IPS-15b (cell line): ENCODE data around the gene TM4SF20.
"Not testable (repeated sequence)": the region's sequence is repeated elsewhere in the genome, so short reads cannot be mapped to it uniquely, and the experiment has no call there.

Experiments
- H3K27me3 ChIP-seq: one replicate; pipeline ENCODE4 v1.6.1; 2013; ENCODE audit warnings: low read length; ENCODE audit not compliant: control insufficient read depth, insufficient read depth
- H3K36me3 ChIP-seq: one replicate; pipeline ENCODE4 v1.6.1; 2013; ENCODE audit warnings: low read length; ENCODE audit not compliant: control insufficient read depth, insufficient read depth
- H3K4me1 ChIP-seq: one replicate; pipeline ENCODE4 v1.6.1; 2013; ENCODE audit warnings: mild to moderate bottlenecking, low read length; ENCODE audit not compliant: control insufficient read depth, insufficient read depth
- H3K4me3 ChIP-seq: one replicate; pipeline ENCODE4 v1.5.1; 2013; ENCODE audit warnings: low read depth, low read length
- H3K9ac ChIP-seq: one replicate; pipeline ENCODE4 v1.6.1; 2013; ENCODE audit warnings: low read depth, mild to moderate bottlenecking, low read length
- H3K9me3 ChIP-seq: one replicate; pipeline ENCODE4 v1.6.1; 2013; ENCODE audit warnings: mild to moderate bottlenecking, low read length; ENCODE audit not compliant: control insufficient read depth, insufficient read depth

Gene TM4SF20

GRCh38 chr2:227376656-227377396 is 2.3 kb downstream of the TM4SF20 start:
- no peaks in the 10 kb centered on the region for H3K4me1 ChIP-seq
- H3K9ac ChIP-seq: no peak overlapping the region
- H3K4me3 ChIP-seq: no peak overlapping the region
- no peaks in the 10 kb centered on the region for H3K36me3 ChIP-seq
- H3K9me3 ChIP-seq: no peaks in the 10 kb centered on the region
- no peaks in the 10 kb centered on the region for H3K27me3 ChIP-seq

- H3K4me1 ChIP-seq: no peaks in the 10 kb centered on the region
- H3K27me3 ChIP-seq: no peaks in the 10 kb centered on the region
- no peaks in the 10 kb centered on the region for H3K36me3 ChIP-seq
- no peaks in the 10 kb centered on the region for H3K9me3 ChIP-seq
- no peak overlapping the region for H3K9ac ChIP-seq
- no peak overlapping the region for H3K4me3 ChIP-seq
Observed at GRCh38 chr2:227374158-227374557, 4.9 kb downstream of the TM4SF20 start.

- Histone ChIP-seq H3K9me3 (no peaks in the 10 kb centered on the region), H3K4me1 (no peaks in the 10 kb centered on the region), H3K9ac (no peak overlapping the region), H3K36me3 (no peaks in the 10 kb centered on the region), H3K4me3 (no peak overlapping the region), H3K27me3 (no peaks in the 10 kb centered on the region)
Observed at GRCh38 chr2:227373389-227373788, 5.7 kb downstream of the TM4SF20 start.

DNA sequence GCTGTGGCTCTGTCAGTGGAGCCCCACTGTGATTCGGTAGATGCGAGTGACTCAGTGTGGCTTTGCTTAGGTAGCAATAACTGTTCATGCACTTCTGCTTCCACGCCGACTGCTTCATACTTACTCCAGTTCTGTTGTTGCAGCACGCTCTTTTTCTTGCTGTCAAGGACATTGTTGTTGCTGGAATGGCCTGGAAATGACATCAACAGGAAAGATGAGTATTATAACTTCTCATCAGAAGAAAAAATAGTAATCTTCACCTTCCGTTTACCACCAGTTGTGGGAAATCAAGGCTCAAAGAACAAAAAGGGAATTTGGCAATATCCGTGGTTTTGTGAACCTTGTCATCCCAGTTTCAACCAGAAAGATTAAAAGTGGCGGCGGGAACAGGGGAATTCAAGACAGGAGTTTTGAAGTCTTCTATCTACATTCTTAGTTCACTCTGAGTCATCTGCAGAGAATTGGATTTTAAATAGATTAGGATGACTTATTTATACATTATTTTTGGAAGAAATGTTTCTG is 8.3 kb downstream of the TM4SF20 start:
- H3K36me3 ChIP-seq: no peaks in the 10 kb centered on the region
- H3K4me3 ChIP-seq: no peak overlapping the region
- no peaks in the 10 kb centered on the region for H3K27me3 ChIP-seq
- no peaks in the 10 kb centered on the region for H3K4me1 ChIP-seq
- no peak overlapping the region for H3K9ac ChIP-seq
- no peaks in the 10 kb centered on the region for H3K9me3 ChIP-seq

DNA sequence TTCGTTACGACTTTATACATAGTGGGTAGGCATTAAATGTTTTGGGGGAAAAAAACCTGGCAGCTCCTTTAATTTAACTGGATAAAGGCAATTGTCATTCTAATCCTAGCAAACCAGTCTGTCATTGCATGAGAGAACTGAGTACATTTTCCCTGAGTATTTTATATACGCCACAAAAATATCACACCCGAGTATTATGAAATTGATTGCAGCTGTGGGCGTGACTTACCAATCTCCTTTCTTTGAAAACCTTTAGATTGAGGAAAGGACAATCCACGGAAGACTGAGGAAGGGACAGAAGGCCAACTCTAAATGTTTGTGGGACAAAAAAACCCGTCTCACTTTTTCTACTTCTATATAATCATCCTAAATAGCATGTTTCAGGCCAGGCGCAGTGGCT is 9.0 kb downstream of the TM4SF20 start:
- Histone ChIP-seq H3K27me3 (no peaks in the 10 kb centered on the region), H3K9me3 (no peaks in the 10 kb centered on the region), H3K36me3 (no peaks in the 10 kb centered on the region), H3K4me1 (no peaks in the 10 kb centered on the region), H3K9ac (no peak overlapping the region), H3K4me3 (no peak overlapping the region)

DNA sequence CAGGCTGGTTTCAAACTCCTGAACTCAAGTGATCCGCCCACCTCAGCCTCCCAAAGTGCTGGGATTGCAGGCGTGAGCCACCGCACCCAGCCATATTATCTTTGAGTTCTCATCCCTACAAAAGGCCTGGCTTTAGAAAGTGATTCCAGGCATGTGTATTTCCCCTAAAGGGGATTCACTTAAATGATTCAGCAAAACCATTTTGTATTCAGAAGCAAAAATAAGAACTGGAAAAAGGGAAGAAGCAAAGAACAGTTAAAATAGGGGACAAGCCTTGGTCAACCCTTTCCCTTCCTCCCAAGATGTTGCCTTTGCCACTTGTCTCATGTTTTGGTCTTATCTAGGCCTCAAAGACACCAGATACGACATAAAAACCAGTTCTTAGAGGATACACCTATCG is 10.5 kb downstream of the TM4SF20 start:
- Histone ChIP-seq H3K4me1 (no peaks in the 10 kb centered on the region), H3K4me3 (no peak overlapping the region), H3K9ac (no peak overlapping the region), H3K36me3 (no peaks in the 10 kb centered on the region), H3K9me3 (no peaks in the 10 kb centered on the region), H3K27me3 (no peaks in the 10 kb centered on the region)

DNA sequence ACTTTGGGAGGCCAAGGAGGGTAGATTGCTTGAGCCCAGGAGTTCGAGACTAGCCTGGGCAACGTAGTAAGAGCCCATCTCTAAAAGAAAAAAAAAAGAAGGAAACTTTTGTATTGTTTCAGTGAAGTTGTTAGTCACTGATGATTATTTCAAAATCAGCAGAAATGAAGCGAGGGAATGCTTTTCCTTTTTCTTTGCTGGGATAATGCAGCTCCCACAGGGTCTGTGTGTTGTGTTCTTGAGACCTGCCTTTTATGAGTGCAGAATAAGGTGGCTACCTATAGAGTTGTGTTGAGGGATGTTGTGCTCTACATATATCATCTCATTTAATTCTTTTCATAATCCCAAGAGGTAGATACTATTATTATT is 11.7 kb downstream of the TM4SF20 start:
- Histone ChIP-seq H3K9me3 (no peaks in the 10 kb centered on the region), H3K4me1 (no peaks in the 10 kb centered on the region), H3K9ac (no peak overlapping the region), H3K36me3 (no peaks in the 10 kb centered on the region), H3K27me3 (no peaks in the 10 kb centered on the region), H3K4me3 (no peak overlapping the region)

GRCh38 chr2:227366769-227367426 is 12.2 kb downstream of the TM4SF20 start:
- Histone ChIP-seq H3K36me3 (no peaks in the 10 kb centered on the region), H3K9me3 (no peaks in the 10 kb centered on the region), H3K9ac (no peak overlapping the region), H3K4me3 (no peak overlapping the region), H3K27me3 (no peaks in the 10 kb centered on the region), H3K4me1 (no peaks in the 10 kb centered on the region)

GRCh38 chr2:227365833-227366232 is 13.3 kb downstream of the TM4SF20 start:
- Histone ChIP-seq H3K4me3 (no peak overlapping the region), H3K9ac (no peak overlapping the region), H3K4me1 (no peaks in the 10 kb centered on the region), H3K36me3 (no peaks in the 10 kb centered on the region), H3K9me3 (no peaks in the 10 kb centered on the region), H3K27me3 (no peaks in the 10 kb centered on the region)

GRCh38 chr2:227364585-227365263 is 14.4 kb downstream of the TM4SF20 start:
- H3K4me1 ChIP-seq, H3K9me3 ChIP-seq, H3K36me3 ChIP-seq, H3K27me3 ChIP-seq, H3K4me3 ChIP-seq, H3K9ac ChIP-seq: not testable (repeated sequence)

DNA sequence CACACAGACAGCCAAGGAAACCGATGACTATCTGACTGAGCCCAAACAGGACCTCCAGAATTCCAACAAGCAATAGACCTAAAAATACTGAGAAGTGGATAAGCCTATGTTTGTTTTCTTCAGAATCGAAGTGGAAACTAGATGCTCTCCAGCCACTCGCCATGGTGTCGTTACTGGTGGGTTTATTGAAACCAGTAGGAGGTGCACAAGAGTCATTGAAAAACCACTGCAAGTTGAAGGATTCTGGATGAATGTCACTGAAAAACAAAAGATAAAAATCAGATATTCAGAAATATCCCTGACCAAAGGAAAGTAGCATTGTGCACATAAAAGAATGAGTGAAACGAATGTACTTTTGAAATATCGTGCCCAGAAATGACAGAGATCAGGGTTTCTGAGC is 15.3 kb downstream of the TM4SF20 start:
- H3K4me1 ChIP-seq: no peaks in the 10 kb centered on the region
- no peaks in the 10 kb centered on the region for H3K27me3 ChIP-seq
- no peak overlapping the region for H3K4me3 ChIP-seq
- H3K9me3 ChIP-seq: no peaks in the 10 kb centered on the region
- H3K36me3 ChIP-seq: no peaks in the 10 kb centered on the region
- no peak overlapping the region for H3K9ac ChIP-seq

GRCh38 chr2:227360351-227360750 is 18.8 kb downstream of the TM4SF20 start:
- H3K4me3 ChIP-seq: no peak overlapping the region
- H3K9me3 ChIP-seq: no peaks in the 10 kb centered on the region
- no peak overlapping the region for H3K9ac ChIP-seq
- H3K27me3 ChIP-seq: no peaks in the 10 kb centered on the region
- H3K36me3 ChIP-seq: peaks cover 8% of the 10 kb centered on the region
- H3K4me1 ChIP-seq: no peaks in the 10 kb centered on the region
